HUES48 (cell line): ENCODE results near the gene MAP3K6.

Experiments used
- H3K27ac ChIP-seq: one replicate; pipeline ENCODE4 v1.7.0; 2013; ENCODE audit warnings: low read depth, low read length, inconsistent platforms
- H3K27me3 ChIP-seq: 2 replicates; pipeline ENCODE4 v1.6.1; 2013; ENCODE audit warnings: mild to moderate bottlenecking, low read length; ENCODE audit not compliant: control insufficient read depth, insufficient read depth
- H3K36me3 ChIP-seq: 2 replicates; pipeline ENCODE4 v1.6.1; 2013; ENCODE audit warnings: low read length; ENCODE audit not compliant: control insufficient read depth, insufficient read depth
- H3K4me1 ChIP-seq: 2 replicates; pipeline ENCODE4 v1.6.1; 2013; ENCODE audit warnings: mild to moderate bottlenecking, low read length; ENCODE audit not compliant: control insufficient read depth, insufficient read depth
- H3K4me3 ChIP-seq: 2 replicates; pipeline ENCODE4 v1.5.1; 2013; ENCODE audit warnings: mild to moderate bottlenecking, low read depth, low read length
- H3K9ac ChIP-seq: 2 replicates; pipeline ENCODE4 v1.6.1; 2013; ENCODE audit warnings: mild to moderate bottlenecking, low read depth, low read length, moderate library complexity
- H3K9me3 ChIP-seq: 2 replicates; pipeline ENCODE4 v1.6.1; 2013; ENCODE audit warnings: low read length; ENCODE audit not compliant: control insufficient read depth, insufficient read depth

The MAP3K6 gene

GRCh38 chr1:27381969-27382762, 15.4 kb upstream of the MAP3K6 start:
- Histone ChIP-seq H3K36me3 (no peaks in the 10 kb centered on the region), H3K27me3 (peaks cover 10% of the 10 kb centered on the region), H3K9ac (no peak overlapping the region), H3K9me3 (no peaks in the 10 kb centered on the region), H3K27ac (no peak overlapping the region), H3K4me3 (no peak overlapping the region; the same call in 1 of the 2 replicates), H3K4me1 (no peaks in the 10 kb centered on the region)

- Histone ChIP-seq H3K9ac (no peak overlapping the region), H3K4me3 (no peak overlapping the region)
Observed at GRCh38 chr1:27380766-27381733, 14.3 kb upstream of the MAP3K6 start.

GRCh38 chr1:27380224-27380623, 13.5 kb upstream of the MAP3K6 start:
- H3K4me1 ChIP-seq: no peaks in the 10 kb centered on the region
- H3K27me3 ChIP-seq: peaks cover 10% of the 10 kb centered on the region
- no peak overlapping the region for H3K9ac ChIP-seq
- H3K27ac ChIP-seq: no peak overlapping the region
- no peaks in the 10 kb centered on the region for H3K9me3 ChIP-seq
- H3K4me3 ChIP-seq: no peak overlapping the region
- H3K36me3 ChIP-seq: no peaks in the 10 kb centered on the region

More at GRCh38 chr1:27380766-27381733, 14.3 kb upstream of the MAP3K6 start:
- Histone ChIP-seq H3K36me3 (no peaks in the 10 kb centered on the region), H3K9me3 (no peaks in the 10 kb centered on the region), H3K27ac (no peak overlapping the region), H3K4me1 (no peaks in the 10 kb centered on the region), H3K27me3 (peaks cover 10% of the 10 kb centered on the region)

- Histone ChIP-seq H3K27me3 (peaks cover 10% of the 10 kb centered on the region), H3K9ac (no peak overlapping the region), H3K36me3 (no peaks in the 10 kb centered on the region), H3K27ac (no peak overlapping the region), H3K9me3 (no peaks in the 10 kb centered on the region), H3K4me1 (no peaks in the 10 kb centered on the region), H3K4me3 (no peak overlapping the region)
Observed at GRCh38 chr1:27379564-27380122, 12.9 kb upstream of the MAP3K6 start.

GRCh38 chr1:27377760-27378495, 11.2 kb upstream of the MAP3K6 start:
- Histone ChIP-seq H3K9me3 (no peaks in the 10 kb centered on the region), H3K27ac (no peak overlapping the region), H3K27me3 (peaks cover 10% of the 10 kb centered on the region), H3K9ac (no peak overlapping the region), H3K4me1 (no peaks in the 10 kb centered on the region), H3K36me3 (no peaks in the 10 kb centered on the region), H3K4me3 (no peak overlapping the region)

- Histone ChIP-seq H3K4me1 (no peaks in the 10 kb centered on the region), H3K9me3 (no peaks in the 10 kb centered on the region), H3K27me3 (no peaks in the 10 kb centered on the region), H3K36me3 (no peaks in the 10 kb centered on the region), H3K4me3 (no peak within 1 kb of the TSS), H3K9ac (no peak within 1 kb of the TSS), H3K27ac (no peak within 1 kb of the TSS)
Observed at GRCh38 chr1:27374362-27375086, 7.8 kb upstream of the MAP3K6 start, which contains the start of gene FCN3. TSS of gene FCN3 (minus strand) at chr1:27374824. CDS start at chr1:27374818, 6 bp downstream.

- Histone ChIP-seq H3K4me3 (no peak overlapping the region), H3K27ac (no peak overlapping the region), H3K9ac (no peak overlapping the region), H3K9me3 (no peaks in the 10 kb centered on the region), H3K4me1 (no peaks in the 10 kb centered on the region), H3K27me3 (no peaks in the 10 kb centered on the region), H3K36me3 (no peaks in the 10 kb centered on the region)
Observed at GRCh38 chr1:27372808-27373690, 6.3 kb upstream of the MAP3K6 start.

GRCh38 chr1:27372022-27372807, 5.5 kb upstream of the MAP3K6 start:
- Histone ChIP-seq H3K36me3 (no peaks in the 10 kb centered on the region), H3K27me3 (no peaks in the 10 kb centered on the region), H3K4me3 (no peak overlapping the region), H3K27ac (no peak overlapping the region), H3K4me1 (peaks cover 5% of the 10 kb centered on the region), H3K9ac (no peak overlapping the region), H3K9me3 (no peaks in the 10 kb centered on the region)
